Fibroblast of lung (primary cell): ENCODE results near the gene TAF1D. TPM values are rescaled to one million over a fixed set of nuclear protein-coding genes. Genes with fewer than 3 reads are reported as not detected.

Source experiments
- DNase-seq, 2 donors: peaks; one replicate each; pipeline versions ENCODE4 v3.0.0 to v3.0.0-alpha.2; 2010; ENCODE audit warnings: low read depth in 2 of 2
- H2AFZ ChIP-seq: 2 replicates; pipeline ENCODE4 v1.5.1; 2012; ENCODE audit warnings: low read length, control low read depth, inconsistent platforms
- H3K27ac ChIP-seq: 2 replicates; pipeline ENCODE4 v1.5.1; 2011; ENCODE audit warnings: low read length, control low read depth; ENCODE audit not compliant: insufficient read depth
- H3K27me3 ChIP-seq: 2 replicates; pipeline ENCODE4 v1.5.1; 2011; ENCODE audit warnings: mild to moderate bottlenecking, low read length; ENCODE audit not compliant: control insufficient read depth, insufficient read depth
- H3K36me3 ChIP-seq: 2 replicates; pipeline ENCODE4 v1.5.1; 2011; ENCODE audit warnings: low read length; ENCODE audit not compliant: control insufficient read depth, insufficient read depth
- H3K4me1 ChIP-seq: 2 replicates; pipeline ENCODE4 v1.5.1; 2011; ENCODE audit warnings: low read length; ENCODE audit not compliant: control insufficient read depth, insufficient read depth; ENCODE audit errors: extremely low read depth
- H3K4me2 ChIP-seq: 2 replicates; pipeline ENCODE4 v1.5.1; 2011; ENCODE audit warnings: low read length, control low read depth; ENCODE audit not compliant: insufficient read depth; ENCODE audit errors: extremely low read depth
- H3K4me3 ChIP-seq, 4 experiments: fragments of 200-600 bp in 1 of 4; sonication (generic) in 1 of 4; replicated peaks in 1 of 4; 2 replicates each; pipeline ENCODE4 v1.5.1; 2011 to 2016; ENCODE audit warnings: low read length in 4 of 4, low read depth in 3 of 4, mild to moderate bottlenecking in 3 of 4, control low read depth in 2 of 4, inconsistent platforms in 1 of 4, mixed read lengths in 1 of 4; ENCODE audit not compliant: insufficient read depth in 1 of 4; ENCODE audit errors: control extremely low read depth in 1 of 4
- H3K79me2 ChIP-seq: 2 replicates; pipeline ENCODE4 v1.5.1; 2012; ENCODE audit warnings: mild to moderate bottlenecking, low read length, inconsistent platforms; ENCODE audit not compliant: control insufficient read depth, insufficient read depth
- H3K9ac ChIP-seq: 2 replicates; pipeline ENCODE4 v1.5.1; 2011; ENCODE audit warnings: mild to moderate bottlenecking, low read length, control low read depth; ENCODE audit not compliant: insufficient read depth
- H3K9me3 ChIP-seq: 2 replicates; pipeline ENCODE4 v1.5.1; 2012; ENCODE audit warnings: low read depth, low read length; ENCODE audit not compliant: control insufficient read depth, insufficient read depth
- H4K20me1 ChIP-seq: 2 replicates; pipeline ENCODE4 v1.5.1; 2011; ENCODE audit warnings: low read length; ENCODE audit not compliant: control insufficient read depth, insufficient read depth; ENCODE audit errors: extremely low read depth
- CTCF ChIP-seq, 2 donors: IDR thresholded peaks in 1 of 2; conservative IDR thresholded peaks in 1 of 2; 1 replicate in 1 of 2; 2 replicates in 1 of 2; pipeline ENCODE4 v1.5.1; 2011 to 2012; ENCODE audit warnings: low read length in 2 of 2, control low read depth in 1 of 2, inconsistent platforms in 1 of 2, low read depth in 1 of 2, mild to moderate bottlenecking in 1 of 2
- EZH2 ChIP-seq: IDR thresholded peaks from 2 replicates; pipeline ENCODE4 v1.5.1; 2012; ENCODE audit warnings: low read length, control low read depth, mild to moderate bottlenecking; ENCODE audit errors: missing control alignments
- polyA plus RNA-seq, 2 donors: library from polyadenylated mRNA; depleted of rRNA in 1 of 2; stranded (reverse) in 1 of 2; unstranded in 1 of 2; fragments of >200 nt; gene quantifications; 2 replicates each; pipeline ENCODE4 v1.2.1, GENCODE V29; 2011 to 2012; ENCODE audit warnings: missing spikeins in 1 of 2
- total RNA-seq: library from RNA; depleted of rRNA; stranded (reverse); fragments of >200 nt; gene quantifications from 2 replicates; pipeline ENCODE4 v1.2.1, GENCODE V29; 2014

Gene TAF1D
- total and polyA plus RNA-seq, 2 donors (not counting 1 experiment from before 2014, with no cell fraction given), result 78.5 to 111 TPM

- Histone ChIP-seq H4K20me1 (no peaks in the 10 kb centered on the region), H3K36me3 (peaks cover 3% of the 10 kb centered on the region), H3K4me3 (no peak overlapping the region), H2AFZ (no peak overlapping the region), H3K9ac (no peak overlapping the region), H3K27ac (no peak overlapping the region), H3K27me3 (no peaks in the 10 kb centered on the region), H3K9me3 (no peaks in the 10 kb centered on the region), H3K4me1 (no peaks in the 10 kb centered on the region), H3K79me2 (no peaks in the 10 kb centered on the region), H3K4me2 (no peak overlapping the region)
- TF ChIP-seq EZH2 (no peak), CTCF (conservative IDR thresholded peaks at IDR 0.05 in 1 of 2, IDR thresholded peaks at IDR 0.05 in 1 of 2; ENCODE audit: low read depth in 1 of 2, low read length in 2 of 2) (no peak)
- peak; percentile 1 to 63 for DNase-seq
Observed at GRCh38 chr11:93686812-93687211, 54.5 kb downstream of the TAF1D start.

- H3K9me3 ChIP-seq, result no peaks in the 10 kb centered on the region
- H3K27me3 ChIP-seq, result no peaks in the 10 kb centered on the region
- H3K4me3 ChIP-seq, result no peak overlapping the region
- no peak overlapping the region for H3K9ac ChIP-seq
- H3K79me2 ChIP-seq, result no peaks in the 10 kb centered on the region
- no peaks in the 10 kb centered on the region for H3K4me1 ChIP-seq
- no peak overlapping the region for H3K27ac ChIP-seq
- no peak overlapping the region for H2AFZ ChIP-seq
- H3K4me2 ChIP-seq, result no peak overlapping the region
- H4K20me1 ChIP-seq, result no peaks in the 10 kb centered on the region
- no peak for TF ChIP-seq EZH2
- no peak for TF ChIP-seq CTCF (conservative IDR thresholded peaks at IDR 0.05 in 1 of 2, IDR thresholded peaks at IDR 0.05 in 1 of 2; ENCODE audit: low read depth in 1 of 2, low read length in 2 of 2)
- DNase-seq, result no peak
- H3K36me3 ChIP-seq, result peaks cover 3% of the 10 kb centered on the region
Observed at GRCh38 chr11:93686226-93686625, 55.1 kb downstream of the TAF1D start.

Other genes starting within 250 kb of the TAF1D start
- gene SMCO4, start 198.1 kb downstream of the TAF1D start, total RNA-seq, result 8.6 and 44.2 TPM in 2 replicates
- 6.4 and 8.2 TPM in 2 replicates for gene SMCO4, start 198.1 kb downstream of the TAF1D start, polyA plus RNA-seq
- 11.8 and 15.5 TPM in 2 replicates for gene CEP295, start 79.8 kb downstream of the TAF1D start, total RNA-seq
- 8.9 and 10.4 TPM in 2 replicates for gene CEP295, start 79.8 kb downstream of the TAF1D start, polyA plus RNA-seq
- gene C11orf54, start 177 bp upstream of the TAF1D start, total RNA-seq, result 19.3 and 22.1 TPM in 2 replicates
- 11.1 and 29.0 TPM in 2 replicates for gene C11orf54, start 177 bp upstream of the TAF1D start, polyA plus RNA-seq
- gene MED17, start 42.8 kb upstream of the TAF1D start, total RNA-seq, result 22.3 and 24.1 TPM in 2 replicates
- 25.3 and 25.6 TPM in 2 replicates for gene MED17, start 42.8 kb upstream of the TAF1D start, polyA plus RNA-seq
- gene VSTM5, start 109.1 kb upstream of the TAF1D start, total RNA-seq, result 0.50 and 0.51 TPM in 2 replicates
- 0.50 and 1.4 TPM in 2 replicates for gene VSTM5, start 109.1 kb upstream of the TAF1D start, polyA plus RNA-seq